AML-193 (cell line): Measurements from ENCODE around the gene ROS1.

ENCODE experiments used
- DNase-seq, 2 experiments: peaks; one replicate each; lab custom pipeline; 2025; lab: John Stamatoyannopoulos, UW

ROS1 gene

GRCh38 chr6:117309069-117309468, 116.7 kb downstream of the ROS1 start:
- no peak for DNase-seq

- no peak for DNase-seq
These were observed 118.1 kb downstream of the ROS1 start for GRCh38 chr6:117307655-117308054.

- DNase-seq, result no peak
These were observed 119.4 kb downstream of the ROS1 start for GRCh38 chr6:117306227-117306790.

- no peak for DNase-seq
These were observed 121.3 kb downstream of the ROS1 start for GRCh38 chr6:117304446-117304845.

GRCh38 chr6:117303323-117303722, 122.4 kb downstream of the ROS1 start:
- DNase-seq, result no peak

- DNase-seq, result no peak
These were observed 126.8 kb downstream of the ROS1 start for GRCh38 chr6:117298941-117299340.

GRCh38 chr6:117290173-117290846, 135.4 kb downstream of the ROS1 start:
- no peak for DNase-seq

GRCh38 chr6:117288083-117288715, 137.5 kb downstream of the ROS1 start:
- DNase-seq, result no peak

GRCh38 chr6:117280922-117281321, 144.8 kb downstream of the ROS1 start:
- DNase-seq, result no peak

GRCh38 chr6:117276778-117277316, 148.9 kb downstream of the ROS1 start:
- no peak for DNase-seq

GRCh38 chr6:117275711-117276110, 150.0 kb downstream of the ROS1 start:
- no peak for DNase-seq

- no peak for DNase-seq
These were observed 150.5 kb downstream of the ROS1 start for GRCh38 chr6:117275205-117275604.

GRCh38 chr6:117272891-117273290, 152.9 kb downstream of the ROS1 start:
- no peak for DNase-seq

- DNase-seq, result no peak
These were observed 153.5 kb downstream of the ROS1 start for GRCh38 chr6:117272032-117272866.

GRCh38 chr6:117270843-117271507, 154.8 kb downstream of the ROS1 start:
- no peak for DNase-seq

GRCh38 chr6:117270055-117270842, 155.5 kb downstream of the ROS1 start:
- DNase-seq, result no peak

- no peak for DNase-seq
These were observed 156.1 kb downstream of the ROS1 start for GRCh38 chr6:117269638-117270054.

GRCh38 chr6:117268924-117269323, 156.8 kb downstream of the ROS1 start:
- DNase-seq, result no peak

- no peak for DNase-seq
These were observed 157.8 kb downstream of the ROS1 start for GRCh38 chr6:117267766-117268534.

- DNase-seq, result no peak
These were observed 158.7 kb downstream of the ROS1 start for GRCh38 chr6:117267054-117267347.
